GM12873 (cell line): ENCODE results near the gene ZMIZ1.

Experiments
- CTCF ChIP-seq: IDR thresholded peaks from 2 replicates; pipeline ENCODE4 v1.5.1; 2012; ENCODE audit warnings: low read depth, mild to moderate bottlenecking, moderate library complexity, low read length, control low read depth; ENCODE audit not compliant: insufficient read depth; ENCODE audit errors: missing control alignments

The ZMIZ1 gene

DNA sequence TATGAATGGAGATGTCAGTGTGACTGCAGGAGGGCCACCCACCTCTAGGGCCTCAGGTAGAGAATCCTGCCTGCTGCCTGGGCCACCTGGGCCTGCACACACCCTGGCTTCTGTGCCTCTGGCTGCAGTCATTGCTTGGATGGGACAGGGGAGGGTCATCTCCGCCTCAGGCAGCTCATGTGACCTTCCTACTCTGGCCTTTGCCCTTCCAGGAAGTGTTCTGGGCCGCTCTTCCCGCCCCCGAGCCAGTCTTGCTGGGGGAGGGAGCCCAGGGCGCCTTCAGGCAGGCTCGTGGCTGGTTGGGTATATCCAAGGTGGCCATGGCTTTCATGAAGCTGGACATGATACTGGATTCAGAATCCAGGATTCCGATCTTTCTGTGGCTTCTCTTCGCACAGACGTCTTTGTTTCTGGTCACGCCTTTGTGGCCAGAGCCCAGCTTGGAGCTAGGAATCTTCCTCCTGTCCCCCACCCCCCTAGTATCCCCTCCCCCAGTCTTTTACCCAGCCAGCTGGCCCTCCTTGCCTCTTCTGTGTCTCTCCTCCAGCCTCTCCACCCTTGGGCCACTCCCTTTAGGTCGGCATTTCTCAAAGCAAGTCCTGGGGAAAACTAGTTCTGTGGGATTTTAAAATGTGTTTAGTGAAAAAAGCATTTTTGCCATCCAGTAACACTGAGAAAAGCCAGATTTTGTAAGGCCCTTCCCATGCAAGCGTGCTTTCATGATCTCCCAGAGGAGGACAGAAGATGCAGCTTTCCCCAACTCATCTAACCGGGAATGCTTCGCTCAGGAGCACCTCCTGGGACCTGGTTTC lies 119.6 kb downstream of the ZMIZ1 start:
- TF ChIP-seq CTCF = no peak

DNA sequence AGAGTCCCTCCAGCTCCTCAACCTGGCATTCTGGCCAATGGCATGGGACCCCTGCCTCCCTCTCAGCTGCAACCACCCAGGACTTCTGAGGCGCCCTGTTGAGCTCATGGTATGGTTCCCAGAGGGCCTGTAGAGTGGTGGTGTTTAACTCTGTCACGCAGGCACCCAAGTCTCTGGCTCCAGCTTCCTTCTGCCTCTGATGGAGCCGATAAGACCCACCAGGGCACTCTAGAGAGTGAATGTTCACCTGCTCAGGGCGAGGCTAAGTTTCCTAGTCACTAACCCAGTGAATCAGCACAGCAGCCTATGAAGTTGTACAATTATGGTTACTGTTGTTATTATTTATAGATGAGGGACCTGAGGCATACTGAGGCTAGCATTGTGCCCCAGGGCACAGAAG lies 120.4 kb downstream of the ZMIZ1 start:
- no peak for TF ChIP-seq CTCF

GRCh38 chr10:79189853-79190435 lies 121.2 kb downstream of the ZMIZ1 start:
- TF ChIP-seq CTCF = no peak

GRCh38 chr10:79190740-79191261 lies 122.0 kb downstream of the ZMIZ1 start:
- no peak for TF ChIP-seq CTCF

GRCh38 chr10:79191951-79192676 lies 123.3 kb downstream of the ZMIZ1 start:
- TF ChIP-seq CTCF = no peak

DNA sequence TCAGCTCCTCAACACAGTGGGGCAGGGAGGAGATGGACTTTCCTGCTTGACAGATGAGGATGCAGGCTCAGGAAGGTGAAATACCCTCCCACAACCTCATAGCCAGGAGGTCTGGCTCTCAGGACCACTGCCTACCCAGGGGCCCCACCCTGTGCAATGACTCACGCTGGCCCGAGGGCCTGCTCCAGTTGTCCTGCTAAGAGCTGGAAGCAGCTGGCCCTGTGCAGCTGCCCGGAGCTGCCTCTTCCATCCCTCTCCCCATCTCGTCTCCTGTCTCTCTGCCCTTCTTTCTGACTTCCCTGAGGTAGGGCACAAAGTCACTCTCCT lies 123.9 kb downstream of the ZMIZ1 start:
- TF ChIP-seq CTCF = no peak
